CD4-positive, alpha-beta T cell treated with Interferon gamma for 1 hour (primary cell): ENCODE results near the gene CYB5RL.
"Not testable (repeated sequence)": the region's sequence is repeated elsewhere in the genome, so short reads cannot be mapped to it uniquely, and the experiment has no call there.

Experiments used
- DNase-seq: peaks from one replicate; pipeline ENCODE4 v3.0.0-alpha.2; 2020

Gene CYB5RL, protein sequence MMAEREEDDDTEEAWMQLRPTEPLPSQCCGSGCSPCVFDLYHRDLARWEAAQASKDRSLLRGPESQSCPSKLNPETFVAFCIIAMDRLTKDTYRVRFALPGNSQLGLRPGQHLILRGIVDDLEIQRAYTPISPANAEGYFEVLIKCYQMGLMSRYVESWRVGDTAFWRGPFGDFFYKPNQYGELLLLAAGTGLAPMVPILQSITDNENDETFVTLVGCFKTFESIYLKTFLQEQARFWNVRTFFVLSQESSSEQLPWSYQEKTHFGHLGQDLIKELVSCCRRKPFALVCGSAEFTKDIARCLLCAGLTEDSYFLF

DNA sequence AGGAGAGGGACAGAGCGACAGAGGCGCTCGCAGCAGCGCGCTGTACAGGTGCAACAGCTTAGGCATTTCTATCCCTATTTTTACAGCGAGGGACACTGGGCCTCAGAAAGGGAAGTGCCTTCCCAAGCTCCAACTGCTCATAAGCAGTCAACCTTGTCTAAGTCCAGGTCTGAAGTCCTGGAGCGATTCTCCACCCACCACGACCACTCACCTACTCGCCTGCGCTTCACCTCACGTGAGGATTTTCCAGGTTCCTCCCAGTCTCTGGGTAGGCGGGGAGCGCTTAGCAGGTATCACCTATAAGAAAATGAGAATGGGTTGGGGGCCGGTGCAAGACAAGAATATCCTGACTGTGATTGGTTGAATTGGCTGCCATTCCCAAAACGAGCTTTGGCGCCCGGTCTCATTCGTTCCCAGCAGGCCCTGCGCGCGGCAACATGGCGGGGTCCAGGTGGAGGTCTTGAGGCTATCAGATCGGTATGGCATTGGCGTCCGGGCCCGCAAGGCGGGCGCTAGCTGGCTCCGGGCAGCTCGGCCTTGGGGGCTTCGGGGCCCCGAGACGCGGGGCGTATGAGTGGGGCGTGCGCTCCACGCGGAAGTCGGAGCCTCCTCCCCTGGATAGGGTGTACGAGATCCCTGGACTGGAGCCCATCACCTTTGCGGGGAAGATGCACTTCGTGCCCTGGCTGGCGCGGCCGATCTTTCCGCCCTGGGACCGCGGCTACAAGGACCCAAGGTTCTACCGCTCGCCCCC, at the start of gene CYB5RL, which contains the start of gene MRPL37:
TSS of gene CYB5RL (minus strand) at position 266 of the 754 bp plus-strand sequence. CDS start 4,414 bp downstream, outside the sequence.
TSS of gene MRPL37 (plus strand) at position 403 of the 754 bp plus-strand sequence. CDS start at position 480, 77 bp downstream.
- peak; percentile 87 for DNase-seq

DNA sequence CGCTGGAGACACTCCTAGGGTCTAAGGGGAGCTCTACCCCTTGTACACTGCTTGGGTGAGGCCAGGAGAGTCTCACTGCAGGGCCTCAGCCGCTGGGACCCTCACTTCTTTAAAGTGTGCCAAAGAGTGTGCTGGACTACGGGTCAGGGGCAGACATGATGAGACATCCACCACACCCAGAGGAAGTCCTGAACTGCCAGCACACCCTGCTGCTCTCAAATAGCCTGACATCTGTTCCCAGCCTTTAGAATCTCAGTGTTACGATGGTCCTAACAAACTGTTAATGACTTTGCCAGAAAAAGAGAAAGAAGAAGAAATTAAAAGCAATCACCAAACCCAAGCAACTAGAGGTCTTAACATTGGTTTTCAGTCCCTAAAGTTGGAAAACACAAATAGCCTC, 49.1 kb upstream of the CYB5RL start:
- no peak for DNase-seq

DNA sequence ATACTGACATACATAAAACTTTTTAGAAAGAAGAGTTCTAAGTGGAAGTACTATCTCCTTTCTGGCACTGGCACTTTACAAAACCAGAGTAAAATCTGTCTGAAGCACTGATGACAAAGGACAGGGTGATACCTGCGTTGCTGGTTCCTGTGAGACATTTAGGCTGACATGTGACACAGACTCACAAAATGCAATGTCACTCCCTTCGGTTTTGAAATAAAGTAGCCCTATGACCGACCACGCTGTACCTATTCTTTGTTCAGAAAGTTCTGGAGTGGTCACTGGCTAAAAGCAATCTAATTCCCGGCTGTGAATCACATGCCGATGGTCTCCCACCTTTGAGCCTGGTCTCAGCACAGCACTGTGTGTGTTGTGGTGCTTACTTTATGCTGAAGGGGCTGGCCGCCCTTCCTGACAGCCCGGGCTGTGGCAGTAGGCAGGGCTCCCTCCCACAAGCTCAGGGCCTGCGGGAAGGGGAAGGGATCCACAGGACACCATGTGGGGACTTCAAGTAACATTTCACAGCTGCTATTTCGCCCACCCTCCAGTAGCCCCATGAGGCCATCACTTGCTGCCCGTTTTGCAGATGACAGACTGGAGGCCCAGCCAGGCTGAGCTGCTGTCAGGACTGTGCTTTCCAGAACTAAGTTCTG, 48.2 kb upstream of the CYB5RL start:
- DNase-seq, result no peak

DNA sequence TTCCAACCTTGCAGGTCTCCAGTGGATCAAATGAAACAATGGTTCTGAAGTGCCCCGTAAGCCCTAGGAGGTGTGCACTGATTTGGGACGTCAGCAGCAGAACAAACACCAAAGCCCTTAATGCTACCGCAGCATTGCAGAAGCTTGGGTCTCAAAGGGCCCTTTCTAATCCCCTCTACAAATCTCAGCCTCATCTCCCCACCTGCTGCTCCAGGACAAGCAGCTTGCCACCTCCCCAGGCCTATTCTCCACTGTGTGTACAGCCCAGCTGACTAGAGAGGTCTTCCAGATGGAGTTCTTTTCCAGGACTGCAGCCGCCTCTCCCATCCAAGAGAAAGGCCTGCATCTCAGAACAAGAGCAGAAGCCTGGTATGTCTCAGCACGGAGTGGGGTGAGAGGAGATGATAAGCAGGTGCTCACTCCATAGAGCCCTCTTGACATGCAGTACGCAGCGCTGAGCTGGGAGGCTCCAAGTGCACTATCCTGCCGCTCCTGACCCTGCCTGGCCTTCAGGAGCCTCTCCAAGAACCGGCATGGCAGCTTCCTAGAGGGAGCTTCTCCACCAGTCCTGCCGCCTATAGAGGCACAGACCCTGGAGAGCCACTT, 46.4 kb upstream of the CYB5RL start:
- no peak for DNase-seq

DNA sequence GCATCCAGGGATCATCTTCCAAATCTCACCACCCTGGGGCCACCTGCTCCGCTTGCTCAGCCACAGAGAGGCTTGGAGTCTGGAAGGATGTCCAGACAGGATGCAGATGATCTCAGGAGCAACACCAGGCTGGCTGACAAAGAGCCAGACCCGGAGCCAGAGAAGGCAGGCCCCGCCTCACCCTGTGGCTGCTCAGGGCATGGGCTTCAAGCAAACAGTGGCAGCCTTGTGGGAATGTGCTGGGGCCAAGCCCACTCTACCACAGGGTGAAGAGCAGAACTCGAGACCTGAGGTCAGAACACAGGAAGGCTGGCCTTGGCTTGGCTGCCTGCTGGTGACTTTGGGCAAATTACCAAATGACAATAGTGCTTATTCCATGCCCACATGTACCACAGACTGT, 45.7 kb upstream of the CYB5RL start:
- DNase-seq, result no peak

DNA sequence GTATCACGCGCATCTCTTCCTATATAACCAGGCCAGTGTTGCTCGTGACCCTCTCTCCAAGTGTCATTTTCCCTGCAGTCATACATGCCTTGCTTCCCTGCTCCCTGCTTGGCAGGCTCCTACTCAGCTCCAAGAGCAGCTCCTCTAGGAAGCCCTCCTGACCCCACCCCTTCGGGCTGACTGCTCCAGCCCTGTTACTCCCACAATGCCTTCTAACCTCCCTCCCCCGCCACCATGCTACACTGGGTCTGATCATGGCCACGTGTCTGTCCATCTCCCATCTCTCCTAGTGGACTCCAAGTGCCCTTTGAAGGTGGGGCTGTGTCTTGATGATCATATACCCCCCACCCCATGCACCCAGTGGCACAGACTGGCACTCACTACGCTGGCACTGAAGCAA, 44.8 kb upstream of the CYB5RL start:
- DNase-seq, result no peak

DNA sequence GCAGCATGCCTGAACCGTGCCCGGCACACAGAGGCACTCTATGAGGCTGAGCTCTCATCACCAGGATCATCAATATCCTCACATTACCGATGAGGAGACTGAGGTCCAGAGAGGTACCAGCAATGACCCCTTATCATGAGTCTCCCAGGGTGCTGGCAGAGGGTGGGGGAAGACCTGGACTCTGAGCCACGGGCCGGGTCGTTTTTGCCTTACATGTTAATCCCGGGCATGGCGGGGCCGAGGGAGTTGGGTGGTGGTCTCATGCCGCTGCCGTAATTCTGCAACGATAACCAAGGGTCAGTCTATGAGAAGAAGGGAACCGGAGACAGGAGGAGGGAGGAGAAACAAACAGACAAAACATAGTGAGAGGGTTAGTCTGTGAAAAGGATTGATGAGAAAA, 43.2 kb upstream of the CYB5RL start:
- DNase-seq, result no peak

DNA sequence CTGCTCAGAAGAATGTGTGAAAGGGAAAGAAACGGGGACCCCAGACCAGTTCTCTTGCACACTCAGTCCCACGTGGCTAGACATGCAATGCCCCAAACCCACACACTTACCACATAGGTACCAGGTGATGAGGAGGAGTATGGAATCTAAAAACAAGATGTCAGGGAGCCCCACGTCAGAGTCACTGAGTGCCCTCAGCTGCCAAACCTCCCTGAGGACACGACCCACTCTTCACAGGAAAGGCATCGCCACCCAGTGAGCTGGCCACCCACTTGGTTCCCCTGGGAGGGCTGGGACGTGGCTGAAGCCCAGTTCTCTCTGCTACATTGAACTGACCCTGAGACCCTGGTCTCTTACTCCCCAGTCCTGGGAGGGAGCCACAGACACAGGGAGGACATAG, 41.5 kb upstream of the CYB5RL start:
- DNase-seq, result no peak

DNA sequence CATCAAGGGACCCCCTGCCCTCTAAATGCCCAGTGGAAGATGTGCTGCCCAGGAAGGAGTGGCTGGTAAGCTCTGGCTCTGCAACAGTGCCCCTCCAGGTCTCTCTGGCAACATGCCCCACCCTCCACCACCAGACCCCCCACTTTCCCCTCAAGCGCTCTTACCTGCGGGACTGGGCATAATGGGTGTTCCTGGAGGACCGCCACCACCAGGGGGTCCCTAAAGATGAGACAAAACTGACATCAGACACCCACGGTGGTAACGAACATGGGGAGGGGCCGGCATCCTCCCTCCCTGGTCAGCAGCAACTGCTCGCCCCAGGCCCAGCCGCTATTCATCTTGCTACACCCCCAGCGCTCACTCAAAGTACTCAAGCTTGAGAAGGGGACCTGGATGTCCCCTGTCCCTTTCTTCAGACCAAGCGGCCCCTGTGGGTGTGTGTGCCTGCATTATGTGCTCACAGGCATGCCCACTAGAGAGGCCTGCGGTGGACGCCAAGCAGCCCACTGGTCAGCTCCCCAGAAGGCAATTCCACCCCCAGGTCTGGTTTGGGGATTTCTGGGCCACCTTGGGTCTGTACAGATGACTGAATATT, 41.0 kb upstream of the CYB5RL start:
- no peak for DNase-seq

DNA sequence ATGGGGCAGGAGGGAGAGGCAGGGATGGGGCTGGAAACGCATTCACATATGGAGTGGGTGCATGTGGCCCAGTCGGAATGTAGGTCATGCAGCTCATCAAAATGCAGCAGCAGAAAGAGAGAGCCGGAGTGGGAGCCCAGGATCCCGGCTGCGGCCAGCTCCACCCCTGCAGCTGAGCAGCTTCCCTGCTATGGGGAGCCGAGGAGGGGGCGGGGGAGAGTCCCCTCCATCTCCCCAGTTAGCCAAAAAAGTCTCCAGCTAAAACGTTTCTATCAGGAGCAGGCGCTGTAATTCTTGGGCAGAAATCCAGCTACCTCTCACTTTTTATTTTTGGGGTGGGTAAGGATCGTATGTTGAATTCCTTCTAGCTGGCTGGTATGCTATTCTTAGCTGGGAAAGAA, 39.8 kb upstream of the CYB5RL start:
- no peak for DNase-seq

DNA sequence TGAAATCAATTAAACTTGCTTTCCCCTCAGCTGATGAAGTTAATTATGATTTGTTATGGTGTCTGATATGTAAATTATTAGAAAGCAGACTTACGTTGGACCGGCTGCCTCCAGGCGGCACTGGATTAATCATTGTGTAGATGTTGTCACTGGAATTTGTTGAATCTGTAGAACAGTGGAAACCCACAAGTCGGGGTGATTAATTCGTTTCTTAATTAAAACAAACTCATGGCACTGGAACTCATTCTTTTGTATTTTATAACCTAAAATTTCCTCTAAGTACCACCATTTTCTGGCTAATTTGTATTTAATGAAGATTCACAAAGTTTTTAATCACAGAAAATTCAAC, 39.2 kb upstream of the CYB5RL start:
- no peak for DNase-seq

DNA sequence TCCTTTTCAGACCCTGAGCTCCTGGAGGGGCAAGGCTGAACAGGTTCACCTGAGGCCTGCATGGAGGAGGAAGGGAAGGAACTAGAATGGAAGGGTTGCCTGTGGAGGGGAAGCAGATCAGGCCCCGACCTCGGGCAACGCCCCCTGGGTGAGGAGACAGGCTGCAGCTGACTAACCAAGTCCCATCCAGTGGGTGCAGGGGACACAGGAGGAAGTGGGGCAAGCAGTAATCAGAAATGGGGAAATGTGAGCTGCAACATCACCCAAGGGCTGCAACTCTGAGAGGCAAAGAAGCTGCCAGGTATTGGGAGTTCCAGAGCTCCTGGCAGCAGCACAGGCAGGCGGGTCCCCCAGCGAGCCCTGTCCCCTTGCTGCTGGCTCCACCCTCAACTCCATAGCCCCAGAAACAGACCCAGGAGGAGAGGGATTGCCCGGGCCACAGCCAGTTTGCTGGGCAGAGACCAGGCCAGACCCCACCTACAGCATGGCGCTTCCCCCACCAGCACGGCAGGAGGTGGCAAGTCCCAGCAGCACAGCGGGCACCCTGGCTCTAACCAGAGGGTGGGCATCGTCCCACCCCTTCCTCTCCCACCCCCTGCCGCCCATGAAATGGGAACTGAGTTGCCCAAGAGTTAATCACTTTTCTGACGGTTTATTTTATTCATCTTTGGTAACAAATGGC, 38.7 kb upstream of the CYB5RL start:
- DNase-seq, result peak; percentile 39

DNA sequence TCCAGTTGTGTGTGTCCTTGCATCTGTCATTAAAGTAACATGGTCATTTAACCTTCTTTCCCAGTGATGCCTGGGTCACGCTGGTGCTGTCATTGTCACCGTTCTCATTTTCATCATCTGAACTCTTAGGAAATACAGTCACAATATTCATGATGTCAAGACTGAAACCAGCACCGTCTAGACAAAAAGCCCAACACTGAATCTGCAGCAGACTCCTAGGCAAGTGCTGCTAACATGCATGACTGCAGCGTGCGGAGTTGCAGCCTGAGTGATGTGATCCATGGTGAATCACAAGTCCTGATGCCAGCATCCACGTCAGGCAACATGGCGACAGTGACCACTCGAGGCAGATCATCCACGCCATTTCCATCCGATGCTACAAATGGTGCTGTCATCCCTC, 37.8 kb upstream of the CYB5RL start:
- no peak for DNase-seq

DNA sequence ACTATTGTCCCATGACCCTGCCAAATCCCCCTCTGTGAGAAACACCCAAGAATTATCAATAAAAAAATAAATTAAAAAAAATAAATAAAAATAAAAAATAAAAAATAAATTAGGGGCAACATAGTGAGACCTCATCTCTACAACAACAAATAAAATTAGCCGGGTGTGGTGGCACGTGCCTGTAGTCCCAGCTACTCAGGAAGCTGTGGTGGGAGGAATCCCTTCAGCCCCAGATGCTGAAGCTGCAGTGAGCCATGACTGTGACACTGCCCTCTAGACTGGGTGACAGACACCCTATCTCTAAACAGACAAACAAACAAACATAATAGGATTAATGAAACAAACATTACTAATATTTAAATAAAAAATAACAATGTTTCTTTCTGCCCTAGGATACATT, 34.5 kb upstream of the CYB5RL start:
- DNase-seq, result no peak

DNA sequence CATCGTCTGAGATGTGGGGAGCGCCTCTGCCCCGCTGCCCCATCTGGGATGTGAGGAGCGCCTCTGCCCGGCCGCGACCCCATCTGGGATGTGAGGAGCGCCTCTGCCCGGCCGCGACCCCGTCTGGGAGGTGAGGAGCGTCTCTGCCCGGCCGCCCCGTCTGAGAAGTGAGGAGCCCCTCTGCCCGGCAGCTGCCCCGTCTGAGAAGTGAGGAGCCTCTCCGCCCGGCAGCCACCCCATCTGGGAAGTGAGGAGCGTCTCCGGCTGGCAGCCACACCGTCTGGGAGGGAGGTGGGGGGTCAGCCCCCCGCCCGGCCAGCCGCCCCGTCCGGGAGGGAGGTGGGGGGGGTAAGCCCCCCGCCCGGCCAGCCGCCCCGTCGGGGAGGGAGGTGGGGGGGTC, 33.4 kb upstream of the CYB5RL start:
- DNase-seq, result not testable (repeated sequence)

DNA sequence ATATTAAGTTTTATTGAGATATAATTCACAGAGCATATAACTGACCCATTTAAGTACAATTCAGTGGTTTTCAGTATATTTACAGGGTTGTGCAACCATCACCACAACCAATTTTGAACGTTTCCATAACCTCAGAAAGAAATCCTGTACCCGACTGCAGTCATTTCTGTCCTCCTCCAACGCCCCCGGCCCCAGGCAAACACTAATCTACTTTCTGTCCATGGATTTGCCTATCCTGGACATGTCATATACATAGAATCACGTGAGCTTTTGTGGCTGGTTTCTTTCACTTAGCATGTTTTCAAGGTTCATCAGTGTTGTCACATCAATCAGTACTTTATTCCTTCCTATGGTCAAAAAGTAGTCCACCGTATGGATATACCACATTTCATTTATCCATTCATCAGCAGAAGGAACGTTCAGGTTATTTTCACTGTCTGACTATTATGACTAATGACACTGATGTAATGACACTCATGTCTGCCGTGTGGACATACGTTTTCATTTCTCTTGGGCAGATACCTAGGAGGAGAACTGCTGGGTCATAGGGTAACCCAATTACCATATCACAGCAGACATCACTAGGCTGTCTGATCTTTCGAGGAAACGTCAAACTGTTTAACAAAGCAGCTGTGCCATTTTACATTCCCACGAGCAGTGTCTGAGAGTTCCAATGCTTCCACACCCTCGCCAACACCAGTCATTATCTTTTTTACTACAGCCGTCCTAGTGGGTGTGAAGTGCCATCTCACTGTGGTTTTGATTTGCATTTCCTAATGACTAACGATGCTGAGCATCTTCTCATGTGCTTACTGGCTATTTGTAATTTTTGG, 30.9 kb upstream of the CYB5RL start:
- no peak for DNase-seq

DNA sequence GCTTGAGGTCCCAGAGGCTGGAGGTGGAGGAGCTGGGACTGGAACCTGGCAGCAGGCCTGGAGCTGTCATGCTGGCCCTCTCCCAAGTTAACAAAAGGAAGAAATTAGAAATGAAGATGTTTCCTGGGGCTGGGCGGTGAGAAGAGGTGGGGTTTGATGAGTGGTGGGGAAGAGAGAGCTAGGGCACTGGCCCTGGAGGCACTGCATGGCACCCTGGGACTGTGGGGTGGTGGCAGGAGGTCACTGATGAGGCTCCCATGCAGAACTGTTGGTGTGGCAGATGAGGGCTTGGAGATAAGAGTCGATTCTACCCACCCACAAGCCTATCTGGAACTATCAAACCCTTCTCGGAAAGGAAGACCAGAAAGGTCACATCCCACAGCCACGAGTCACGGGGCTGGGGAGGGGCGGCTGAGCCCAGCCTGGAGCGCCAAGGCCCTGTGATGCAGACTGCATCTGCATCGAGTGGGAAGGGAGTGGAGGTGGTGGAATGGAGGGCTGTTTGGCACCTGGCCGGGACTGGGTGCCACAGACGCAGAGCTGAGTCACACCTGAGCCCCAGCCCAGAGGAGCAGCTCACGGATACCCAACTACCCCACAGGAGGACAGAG, 29.6 kb upstream of the CYB5RL start:
- DNase-seq, result no peak

DNA sequence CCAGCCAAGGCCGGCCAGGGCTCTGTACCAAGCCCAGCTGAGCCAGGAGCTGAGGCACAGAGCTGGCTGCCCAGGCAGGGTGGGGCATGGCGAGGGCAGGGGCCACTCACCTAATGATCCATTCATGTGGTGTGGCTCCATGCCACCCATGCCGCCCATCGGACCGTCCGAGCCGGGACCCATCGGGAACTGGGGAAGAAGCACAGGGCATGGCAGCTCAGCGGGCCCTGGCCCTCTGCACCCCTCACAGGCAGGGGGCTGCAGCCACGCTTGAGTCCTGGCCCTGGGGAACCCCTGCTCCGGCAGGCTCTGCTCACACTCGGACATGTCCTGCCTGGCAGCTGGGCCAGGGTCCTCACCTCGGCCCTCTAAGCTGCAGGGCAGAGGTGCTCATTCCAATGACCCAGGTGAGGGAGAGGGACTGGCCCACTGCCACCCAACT, 28.8 kb upstream of the CYB5RL start:
- DNase-seq, result no peak

DNA sequence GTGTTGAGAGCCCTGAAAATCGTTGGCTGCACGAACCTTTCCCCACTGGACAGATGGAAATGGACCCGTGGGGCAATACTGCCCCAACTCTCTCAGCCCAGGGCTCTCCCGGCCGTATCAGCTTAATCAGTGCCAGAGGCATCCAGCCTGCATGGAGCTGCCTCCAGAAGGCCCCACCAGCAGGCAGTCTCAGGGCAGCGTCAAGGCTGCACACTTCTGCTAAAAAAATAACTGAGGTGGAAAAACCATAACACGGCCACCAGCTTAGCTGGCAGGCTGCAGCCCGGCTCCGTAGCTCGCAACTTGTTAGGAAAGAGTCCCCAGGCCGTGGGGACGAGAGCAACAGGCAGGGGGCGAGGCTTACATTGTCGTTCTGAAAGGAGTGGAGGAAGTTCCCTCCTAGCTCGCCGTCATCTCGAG, 28.1 kb upstream of the CYB5RL start:
- DNase-seq, result no peak

DNA sequence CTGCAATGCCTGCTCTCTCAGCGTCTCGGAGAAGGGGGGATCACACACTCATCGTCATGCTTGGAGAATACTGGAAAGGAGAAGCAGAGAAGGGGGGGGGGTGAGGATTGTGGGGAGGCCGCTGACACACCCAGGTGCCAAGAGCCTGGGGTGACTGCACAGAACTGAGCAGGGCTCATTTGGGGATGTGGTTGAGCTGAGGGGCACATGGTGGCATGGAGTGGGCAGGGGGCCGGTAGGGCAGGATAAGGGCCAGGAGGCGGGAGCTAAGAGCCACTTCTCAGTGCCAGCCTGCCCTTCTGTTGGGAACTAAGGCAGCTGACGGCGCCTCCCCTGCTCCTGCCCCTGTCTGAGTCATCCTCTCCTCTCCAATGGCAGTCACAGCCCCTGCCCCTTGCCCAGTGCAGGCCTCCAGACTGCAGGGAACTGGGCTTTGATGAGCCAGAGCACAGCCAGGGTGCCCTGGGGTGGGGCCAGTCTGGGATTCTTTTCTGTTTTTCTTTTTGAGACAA, 27.3 kb upstream of the CYB5RL start:
- DNase-seq, result peak; percentile 48
